OCI-LY7 (cell line): Measurements from ENCODE around the gene UQCRQ.

ENCODE experiments used
- CTCF ChIP-seq: fragments of 200-600 bp; sonication (generic); conservative IDR thresholded peaks from 2 replicates; pipeline ENCODE4 v1.5.1; 2014; ENCODE audit warnings: mild to moderate bottlenecking, antibody characterized with exemption, low read length, moderate library complexity, mixed read lengths
- EZH2phosphoT487 ChIP-seq: fragments of 200-600 bp; sonication (generic); IDR thresholded peaks from 2 replicates; pipeline ENCODE4 v1.6.1; 2018; ENCODE audit warnings: low read depth, borderline replicate concordance, mild to moderate bottlenecking, mixed run types, antibody characterized with exemption, low read length, moderate library complexity, mixed read lengths

GRCh38 chr5:132865668-132866341, 637 bp upstream of the UQCRQ start:
- TF ChIP-seq CTCF (no peak), EZH2phosphoT487 (no peak)
